IMR-90 (cell line): ENCODE measurements around the gene MYD88. TPM values are rescaled to one million over a fixed set of nuclear protein-coding genes. Genes with fewer than 3 reads are reported as not detected.

Experiments
- ATAC-seq: fragments of 200-7000 bp; cut with Tn5 transposase; 2 replicates; pipeline ENCODE4 v1.9.1; 2020; ENCODE audit warnings: low read depth, mild to moderate bottlenecking, moderate library complexity
- BruUV-seq: library from RNA; stranded (reverse); fragments of 400-500 nt; replicated peaks from 2 replicates; lab custom pipeline; 2021; lab: Mats Ljungman, UMichigan
- CTCF ChIA-PET: fragments of 300-600 bp; formaldehyde crosslinking; extraction: SDS; loops from one replicate; lab custom pipeline; 2021; ENCODE audit warnings: antibody characterized with exemption; lab: Yijun Ruan, JAX
- POLR2A ChIA-PET: fragments of 300-600 bp; sonication (Branson Sonifier 250); formaldehyde crosslinking; loops from one replicate; lab custom pipeline; 2022; ENCODE audit warnings: antibody characterized with exemption; ENCODE audit not compliant: unreplicated experiment; lab: Charles Lee
- DNase-seq: peaks from one replicate; pipeline ENCODE4 v3.0.0; 2013
- H2AFZ ChIP-seq: replicated peaks from 2 replicates; pipeline ENCODE3; 2013; ENCODE audit warnings: low read length, mild to moderate bottlenecking; ENCODE audit not compliant: poor library complexity
- H2AK5ac ChIP-seq: 2 replicates; pipeline ENCODE4 v1.6.1; 2013; ENCODE audit warnings: low read depth, low read length, inconsistent platforms
- H2AK9ac ChIP-seq: replicated peaks from 2 replicates; pipeline ENCODE3; 2013; ENCODE audit warnings: mild to moderate bottlenecking, low read depth, low read length, moderate library complexity; ENCODE audit not compliant: poor library complexity
- H2BK120ac ChIP-seq: 2 replicates; pipeline ENCODE4 v1.6.1; 2013; ENCODE audit warnings: low read depth, low read length, inconsistent platforms
- H2BK15ac ChIP-seq: 3 replicates; pipeline ENCODE4 v1.6.1; 2013; ENCODE audit warnings: low read depth, low read length, inconsistent platforms
- H2BK20ac ChIP-seq: 2 replicates; pipeline ENCODE4 v1.6.1; 2013; ENCODE audit warnings: low read depth, mild to moderate bottlenecking, inconsistent platforms, low read length, moderate library complexity
- H2BK5ac ChIP-seq: 2 replicates; pipeline ENCODE4 v1.6.1; 2013; ENCODE audit warnings: mild to moderate bottlenecking, low read depth, low read length, inconsistent platforms; ENCODE audit not compliant: poor library complexity, severe bottlenecking
- H3K14ac ChIP-seq: replicated peaks from 2 replicates; pipeline ENCODE4 v1.6.1; 2013; ENCODE audit warnings: low read depth, low read length, inconsistent platforms
- H3K18ac ChIP-seq: 2 replicates; pipeline ENCODE4 v1.6.1; 2013; ENCODE audit warnings: low read depth, low read length, control low read depth
- H3K23ac ChIP-seq: 2 replicates; pipeline ENCODE4 v1.6.1; 2013; ENCODE audit warnings: low read depth, low read length, inconsistent platforms
- H3K27ac ChIP-seq: 2 replicates; pipeline ENCODE4 v1.5.1; 2013; ENCODE audit warnings: mild to moderate bottlenecking, control low read depth, low read length; ENCODE audit not compliant: insufficient read depth
- H3K27me3 ChIP-seq: 2 replicates; pipeline ENCODE4 v1.6.1; 2013; ENCODE audit warnings: low read length; ENCODE audit not compliant: control insufficient read depth, insufficient read depth
- H3K36me3 ChIP-seq: 2 replicates; pipeline ENCODE4 v1.6.1; 2013; ENCODE audit warnings: low read length, mixed read lengths; ENCODE audit not compliant: control insufficient read depth, insufficient read depth
- H3K4ac ChIP-seq: 2 replicates; pipeline ENCODE4 v1.6.1; 2013; ENCODE audit warnings: low read depth, low read length, inconsistent platforms
- H3K4me1 ChIP-seq: 2 replicates; pipeline ENCODE4 v1.6.1; 2013; ENCODE audit warnings: low read length, mixed read lengths; ENCODE audit not compliant: control insufficient read depth, insufficient read depth
- H3K4me2 ChIP-seq: 2 replicates; pipeline ENCODE4 v1.6.1; 2013; ENCODE audit warnings: low read depth, mild to moderate bottlenecking, control low read depth, low read length, moderate library complexity
- H3K4me3 ChIP-seq: 2 replicates; pipeline ENCODE4 v1.5.1; 2013; ENCODE audit warnings: low read depth, mild to moderate bottlenecking, control low read depth, low read length, moderate library complexity; ENCODE audit not compliant: insufficient read depth
- H3K56ac ChIP-seq: 2 replicates; pipeline ENCODE4 v1.6.1; 2013; ENCODE audit warnings: low read length, inconsistent platforms; ENCODE audit not compliant: insufficient read depth; ENCODE audit errors: extremely low read depth
- H3K79me1 ChIP-seq, 2 experiments: 2 replicates each; pipeline ENCODE4 v1.6.1; 2013; ENCODE audit warnings: low read length in 2 of 2, inconsistent platforms in 1 of 2, low read depth in 1 of 2
- H3K9ac ChIP-seq: 2 replicates; pipeline ENCODE4 v1.6.1; 2013; ENCODE audit warnings: low read depth, low read length, control low read depth
- H3K9me1 ChIP-seq: 2 replicates; pipeline ENCODE4 v1.6.1; 2013; ENCODE audit warnings: low read length, inconsistent platforms; ENCODE audit not compliant: insufficient read depth
- H3K9me3 ChIP-seq: 2 replicates; pipeline ENCODE4 v1.6.1; 2013; ENCODE audit warnings: low read length; ENCODE audit not compliant: control insufficient read depth, insufficient read depth
- H4K20me1 ChIP-seq: 2 replicates; pipeline ENCODE4 v1.6.1; 2013; ENCODE audit warnings: low read length, inconsistent platforms; ENCODE audit not compliant: insufficient read depth
- H4K5ac ChIP-seq: 2 replicates; pipeline ENCODE4 v1.6.1; 2013; ENCODE audit warnings: mild to moderate bottlenecking, low read depth, low read length, control low read depth
- H4K8ac ChIP-seq, 2 experiments: 2 replicates each; pipeline ENCODE4 v1.6.1; 2013; ENCODE audit warnings: low read depth in 2 of 2, low read length in 2 of 2, control low read depth in 1 of 2, inconsistent platforms in 1 of 2
- H4K91ac ChIP-seq: 2 replicates; pipeline ENCODE4 v1.6.1; 2013; ENCODE audit warnings: low read depth, low read length, inconsistent platforms; ENCODE audit not compliant: insufficient read depth
- BHLHE40 ChIP-seq: fragments of 150-350 bp; IDR thresholded peaks from 2 replicates; pipeline ENCODE4 v1.6.1; 2016; ENCODE audit warnings: mild to moderate bottlenecking, low read depth, low read length
- CEBPB ChIP-seq: IDR thresholded peaks from 2 replicates; pipeline ENCODE4 v1.6.1; 2012; ENCODE audit warnings: low read depth, low read length, improper control_type of control experiment
- CHD1 ChIP-seq: IDR thresholded peaks from 2 replicates; pipeline ENCODE4 v1.6.1; 2012; ENCODE audit warnings: low read depth, low read length, improper control_type of control experiment
- CTCF ChIP-seq: conservative IDR thresholded peaks from 2 replicates; pipeline ENCODE4 v1.5.1; 2012; ENCODE audit warnings: mild to moderate bottlenecking, low read depth, low read length, improper control_type of control experiment
- ELK1 ChIP-seq: fragments of 150-350 bp; IDR thresholded peaks from 2 replicates; pipeline ENCODE4 v1.6.1; 2016; ENCODE audit warnings: low read depth, mild to moderate bottlenecking, low read length, moderate library complexity, borderline replicate concordance
- FOS ChIP-seq: fragments of 150-350 bp; IDR thresholded peaks from 2 replicates; pipeline ENCODE4 v1.6.1; 2016; ENCODE audit warnings: low read depth, low read length
- MAFK ChIP-seq: IDR thresholded peaks from 2 replicates; pipeline ENCODE4 v1.6.1; 2012; ENCODE audit warnings: low read depth, low read length, improper control_type of control experiment
- MAZ ChIP-seq: IDR thresholded peaks from 2 replicates; pipeline ENCODE4 v1.6.1; 2012; ENCODE audit warnings: low read depth, mild to moderate bottlenecking, low read length, improper control_type of control experiment, moderate library complexity, borderline replicate concordance
- MXI1 ChIP-seq: IDR thresholded peaks from 2 replicates; pipeline ENCODE4 v1.6.1; 2012; ENCODE audit warnings: low read depth, mild to moderate bottlenecking, low read length, moderate library complexity, borderline replicate concordance
- NFE2L2 ChIP-seq: fragments of 150-350 bp; IDR thresholded peaks from 2 replicates; pipeline ENCODE4 v1.6.1; 2016; ENCODE audit warnings: low read depth, mild to moderate bottlenecking, low read length
- POLR2A ChIP-seq: IDR thresholded peaks from 2 replicates; pipeline ENCODE4 v1.6.1; 2012; ENCODE audit warnings: mild to moderate bottlenecking, low read depth, low read length
- RAD21 ChIP-seq: IDR thresholded peaks from 2 replicates; pipeline ENCODE4 v1.6.1; 2012; ENCODE audit warnings: low read length, improper control_type of control experiment
- RCOR1 ChIP-seq: IDR thresholded peaks from 2 replicates; pipeline ENCODE4 v1.6.1; 2012; ENCODE audit warnings: mild to moderate bottlenecking, low read length, improper control_type of control experiment; ENCODE audit not compliant: insufficient replicate concordance
- RFX5 ChIP-seq: IDR thresholded peaks from 2 replicates; pipeline ENCODE4 v1.8.0; 2012; ENCODE audit warnings: low read depth, mild to moderate bottlenecking, low read length, moderate library complexity
- SMC3 ChIP-seq: fragments of 150-350 bp; IDR thresholded peaks from 2 replicates; pipeline ENCODE4 v1.6.1; 2016; ENCODE audit warnings: low read depth, mild to moderate bottlenecking, antibody characterized with exemption, low read length, moderate library complexity
- USF2 ChIP-seq: fragments of 150-350 bp; IDR thresholded peaks from 2 replicates; pipeline ENCODE4 v1.6.1; 2017; ENCODE audit warnings: mild to moderate bottlenecking, antibody characterized with exemption, low read length, low read depth
- WGBS, 2 experiments: methylation state at CpG; one replicate each; pipeline versions ENCODE4 v1.1.5 to v1.1.7; 2013; ENCODE audit warnings: missing lambda C conversion rate in 2 of 2; ENCODE audit not compliant: insufficient read length in 1 of 2; ENCODE audit errors: extremely low coverage in 2 of 2; 5-methylcytosine and 5-hydroxymethylcytosine counted together
- dilution Hi-C: fragments of 300-500 bp; cut with HindIII; formaldehyde crosslinking; loops from one replicate; pipeline ENCODE4 v1.14.3; 2018; ENCODE audit warnings: low sequenced_read_pairs; ENCODE audit not compliant: unreplicated experiment
- in situ Hi-C: fragments of 300-500 bp; cut with MboI; formaldehyde crosslinking; loops from 3 replicates; pipeline ENCODE4 v1.14.3; 2019; ENCODE audit warnings: low sequenced_read_pairs, inconsistent platforms, mixed read lengths
- intact Hi-C: fragments of 100-400 bp; cut with micrococcal nuclease; formaldehyde crosslinking; loops from 2 replicates; pipeline ENCODE4 v1.10.0; 2022
- polyA plus RNA-seq, 3 experiments: library from polyadenylated mRNA; depleted of rRNA; stranded (reverse); fragments of >200 nt; gene quantifications; 2 replicates each; pipeline ENCODE4 v1.2.3, GENCODE V29; 2012; ENCODE audit warnings: low replicate concordance in 1 of 3
- total RNA-seq: library from RNA; depleted of rRNA; stranded (reverse); fragments of >200 nt; gene quantifications from 2 replicates; pipeline ENCODE4 v1.2.3, GENCODE V29; 2012

The MYD88 gene
- total and polyA plus RNA-seq, 2 of the 4 experiments (the other 2 are of a cell fraction) = 9.3 to 39.8 TPM

GRCh38 chr3:38130631-38131065, 7.8 kb upstream of the MYD88 start:
- POLR2A ChIA-PET = no interaction called here
- 100% methylated on average over 2 of the region's 3 CpGs; no CpG with 5 or more reads in 1 of the 2 experiments for WGBS, 2 experiments

More at GRCh38 chr3:38130631-38131065, 7.8 kb upstream of the MYD88 start:
- Histone ChIP-seq H2BK120ac (no peak overlapping the region), H4K91ac (no peak overlapping the region), H3K18ac (no peak overlapping the region), H4K5ac (no peak overlapping the region), H2BK15ac (no peak overlapping the region), H3K4me1 (no peaks in the 10 kb centered on the region), H2BK20ac (no peak overlapping the region), H3K4me2 (no peak overlapping the region), H3K56ac (no peak overlapping the region), H2AFZ (no peak overlapping the region), H3K27me3 (no peaks in the 10 kb centered on the region), H4K20me1 (0 out of 2 replicates have a peak, but pooled peaks cover 5% of the 10 kb centered on the region), H3K14ac (no peak overlapping the region), H3K79me1 (peaks cover 7 to 44% of the 10 kb centered on the region in 2 experiments; a peak in 3 of 4 replicates), H3K27ac (no peak overlapping the region), H3K4ac (no peak overlapping the region), H2AK5ac (no peak overlapping the region), H3K36me3 (peaks cover 69% of the 10 kb centered on the region), H4K8ac (no peak overlapping the region), H2BK5ac (no peak overlapping the region), H3K9me3 (no peaks in the 10 kb centered on the region), H3K9me1 (0 out of 2 replicates have a peak, but pooled peaks cover 4% of the 10 kb centered on the region), H2AK9ac (no peak overlapping the region), H3K23ac (no peak overlapping the region), H3K4me3 (no peak overlapping the region), H3K9ac (no peak overlapping the region)
- in situ Hi-C loops = loop anchor here (10.0 kb wide), 1 partner anchor 354 kb away; no protein-coding TSS in a partner anchor
- CTCF ChIA-PET = interaction anchor here (1.1 kb wide), 1 partner anchor 167 kb away, joined by 4 read pairs; no protein-coding TSS in a partner anchor
- intact Hi-C loops = no loop called here
- dilution Hi-C loops = no loop called here
- ATAC-seq (no peak), DNase-seq (no peak)
- no TSS peak for BruUV-seq
- TF ChIP-seq MXI1 (no peak), CTCF (no peak), RCOR1 (no peak), NFE2L2 (no peak), FOS (no peak), ELK1 (no peak), BHLHE40 (no peak), RFX5 (no peak), MAFK (no peak), SMC3 (no peak), MAZ (no peak), CEBPB (no peak), RAD21 (no peak), USF2 (no peak), CHD1 (no peak), POLR2A (no peak)
